NCI-H2029 treated with DMSO at 0.1 percent for 48 hours (cell line): Measurements from ENCODE around the gene RASA2.
"Not testable (repeated sequence)": the region's sequence is repeated elsewhere in the genome, so short reads cannot be mapped to it uniquely, and the experiment has no call there.

ENCODE experiments used
- DNase-seq: peaks from one replicate; lab custom pipeline; 2025; lab: John Stamatoyannopoulos, UW

The RASA2 gene

DNA sequence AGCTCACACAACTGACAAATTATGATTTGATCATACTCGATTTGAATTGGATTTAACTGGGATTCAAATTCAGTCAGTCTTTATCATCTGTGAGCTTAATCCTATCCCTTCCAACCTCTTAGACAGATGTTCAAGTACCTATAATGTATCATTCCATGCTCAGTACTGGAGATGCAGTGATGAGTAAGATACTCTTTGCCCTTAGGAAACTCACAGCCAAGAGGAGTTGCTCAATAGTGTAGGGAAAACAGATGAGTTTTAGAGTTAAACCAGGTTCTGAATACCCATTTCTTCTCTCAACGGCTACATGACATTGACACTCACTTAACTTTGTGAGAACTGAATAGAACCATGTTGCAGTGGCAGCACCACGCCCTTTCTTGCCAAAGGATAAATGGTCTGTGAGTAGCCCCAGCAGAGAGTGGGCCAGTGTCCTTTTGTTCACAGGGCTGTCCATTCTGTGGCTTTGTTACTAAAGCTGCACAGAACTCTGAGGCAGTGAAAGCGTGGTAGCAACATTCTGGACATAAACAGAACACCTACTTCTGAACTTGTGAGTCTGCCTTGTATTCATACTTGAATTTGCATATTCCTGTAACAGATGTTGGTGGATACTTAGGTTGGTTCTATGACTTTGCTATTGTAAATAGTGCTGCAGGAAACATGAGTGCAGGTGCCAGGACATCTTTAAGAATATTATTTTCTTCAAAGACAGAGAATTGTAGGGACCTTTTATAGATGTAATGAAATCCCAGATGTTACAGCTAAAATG is 91.6 kb downstream of the RASA2 start:
- no peak for DNase-seq

DNA sequence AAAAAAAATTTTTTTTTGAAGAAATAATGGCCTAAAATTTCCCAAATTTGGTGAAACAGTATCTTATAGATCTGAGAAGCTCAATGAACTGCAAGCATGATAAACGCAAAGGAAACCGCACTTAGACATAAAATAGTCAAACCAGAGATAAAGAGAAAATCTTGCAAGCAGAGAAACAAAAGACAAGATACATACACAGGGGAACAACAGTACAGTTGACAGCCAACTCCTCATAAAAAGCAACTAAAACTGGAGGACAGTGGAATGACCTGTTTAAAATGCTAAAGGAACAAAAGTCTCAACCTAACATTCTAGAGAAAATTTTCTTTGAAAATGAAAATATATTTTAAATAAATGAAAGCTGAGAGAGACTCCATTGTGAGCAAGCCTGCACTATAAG is 107.5 kb downstream of the RASA2 start:
- no peak for DNase-seq

DNA sequence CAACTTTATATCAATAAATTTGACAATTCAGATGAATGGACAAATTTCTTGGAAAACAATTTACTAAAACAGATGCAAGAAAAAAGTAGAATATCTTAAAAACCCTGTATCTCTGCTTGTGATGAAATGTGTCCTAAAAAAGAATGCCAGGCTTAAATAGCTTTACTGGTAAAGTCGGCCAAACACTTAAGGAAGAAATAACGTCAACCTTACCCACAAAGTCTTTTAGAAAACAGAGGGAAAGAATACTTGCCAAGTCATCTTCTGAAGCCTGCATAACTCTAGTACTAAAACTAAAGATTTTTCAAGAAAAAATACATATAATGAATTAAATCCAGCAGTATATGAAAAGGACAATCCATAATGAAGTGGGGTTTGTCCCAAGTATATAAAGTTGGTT is 111.1 kb downstream of the RASA2 start:
- no peak for DNase-seq

DNA sequence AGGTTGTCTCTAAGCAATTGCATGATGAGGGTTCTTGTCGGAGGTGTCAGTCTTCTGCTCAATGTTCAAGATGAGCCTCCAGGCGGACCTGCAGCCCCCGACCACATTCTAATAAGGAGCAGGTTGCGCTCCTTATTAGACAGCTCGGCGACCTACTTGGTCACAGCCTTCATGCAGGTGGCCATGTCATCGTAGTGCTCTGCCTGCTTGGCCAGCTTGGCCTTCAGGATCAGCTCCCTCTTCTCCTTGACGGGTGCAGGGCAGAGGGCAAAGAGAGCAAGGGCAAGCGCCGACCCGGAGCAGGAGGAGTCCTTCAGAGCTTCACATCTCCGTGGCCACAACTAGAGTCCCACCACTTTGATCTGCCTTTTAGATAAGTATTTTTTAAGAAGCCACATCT is 113.5 kb downstream of the RASA2 start:
- DNase-seq = no peak

DNA sequence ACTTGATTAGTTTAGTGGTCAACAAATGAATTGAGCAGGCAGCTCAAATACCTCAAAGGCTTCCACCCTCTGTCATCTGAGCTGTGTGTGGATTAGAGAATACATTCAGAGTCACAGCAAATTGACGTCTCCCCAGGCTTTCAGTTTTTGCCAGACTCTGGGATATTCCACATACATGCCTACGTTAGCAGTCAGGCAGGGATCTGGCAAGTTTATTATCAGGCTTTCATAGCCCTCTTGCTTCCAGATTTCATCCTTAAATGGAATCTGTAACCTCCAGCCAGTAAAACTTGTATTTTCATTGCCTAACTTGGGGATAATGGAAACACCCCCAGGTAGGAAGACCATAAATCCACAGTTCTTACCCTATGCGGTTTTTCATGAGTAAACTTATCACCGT is 115.9 kb downstream of the RASA2 start:
- no peak for DNase-seq

DNA sequence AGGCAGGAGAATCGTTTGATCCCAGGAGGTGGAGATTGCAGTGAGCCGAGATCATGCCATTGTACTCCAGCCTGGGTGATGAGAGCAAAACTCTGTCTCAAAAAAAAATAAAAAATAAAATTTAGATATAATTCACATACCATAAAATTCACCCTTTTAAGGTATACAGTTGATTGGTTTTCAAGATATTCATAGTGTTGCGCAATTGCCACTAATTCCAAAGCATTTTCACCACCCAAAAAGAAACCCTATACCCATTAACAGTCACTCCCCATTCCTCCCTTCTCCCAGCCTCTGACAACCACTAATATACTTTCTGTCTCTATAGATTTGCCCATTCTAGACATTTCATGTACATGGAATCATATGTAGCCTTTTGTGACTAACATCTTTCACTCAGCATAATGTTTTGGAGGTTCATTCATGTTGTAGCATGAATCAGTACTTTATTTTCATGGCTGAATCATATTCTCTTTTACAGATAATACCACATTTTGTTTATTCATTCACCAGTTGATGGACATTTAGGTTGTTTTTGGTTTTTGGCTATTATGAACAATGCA is 116.7 kb downstream of the RASA2 start:
- no peak for DNase-seq

DNA sequence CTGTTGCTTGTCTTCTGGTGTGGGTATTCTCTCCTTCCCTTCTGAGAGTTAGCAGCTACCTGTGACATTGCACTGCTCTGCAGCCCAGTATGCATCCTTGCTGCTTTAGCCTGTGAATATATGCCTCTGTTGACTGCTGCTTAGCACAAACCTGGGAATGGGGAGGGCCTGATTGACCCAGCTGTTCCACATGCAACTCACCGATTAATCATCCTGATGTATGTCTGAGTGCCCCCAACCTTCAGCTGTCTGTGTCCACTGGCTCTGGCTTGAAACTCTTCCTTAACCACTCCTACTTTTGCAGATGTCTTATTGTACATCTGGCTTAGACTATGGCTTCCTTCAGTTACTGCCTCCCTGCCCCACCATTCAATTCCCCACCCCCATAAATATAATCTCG is 119.1 kb downstream of the RASA2 start:
- DNase-seq = no peak

DNA sequence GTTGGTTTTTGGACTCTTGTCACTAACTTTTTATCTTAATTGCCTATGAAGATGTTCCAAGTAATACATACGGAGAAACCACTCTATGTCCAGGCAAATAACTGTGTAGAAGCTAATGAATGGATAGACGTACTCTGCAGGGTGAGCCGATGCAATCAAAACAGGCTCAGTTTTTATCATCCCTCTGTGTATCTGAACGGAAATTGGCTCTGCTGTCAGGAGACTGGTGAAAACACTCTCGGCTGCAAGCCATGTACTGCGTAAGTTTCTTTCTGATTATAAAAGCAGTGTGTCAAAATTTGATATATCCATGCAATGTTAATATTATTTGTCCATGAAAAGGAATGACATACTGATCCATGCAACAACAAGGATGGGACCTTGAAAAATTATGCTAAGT is 121.6 kb downstream of the RASA2 start:
- DNase-seq = no peak

DNA sequence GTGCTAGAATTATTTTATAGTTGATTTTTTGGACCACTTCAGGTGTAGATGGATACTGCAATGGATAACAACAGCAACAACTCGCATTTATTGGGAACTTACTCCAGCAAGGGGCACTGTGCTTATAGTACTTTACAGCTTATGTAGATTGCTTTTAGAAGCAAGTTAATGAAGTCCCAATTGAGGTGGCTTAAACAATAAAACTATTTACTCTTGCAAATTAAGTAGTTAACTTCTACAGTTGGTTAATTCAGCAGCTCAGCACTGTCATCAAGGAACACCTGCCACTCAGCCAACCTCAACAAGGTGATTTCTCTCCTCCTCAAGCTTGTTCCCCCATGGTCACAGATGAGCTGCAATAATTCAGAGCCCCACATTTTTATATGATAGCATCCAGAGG is 124.1 kb downstream of the RASA2 start:
- no peak for DNase-seq

DNA sequence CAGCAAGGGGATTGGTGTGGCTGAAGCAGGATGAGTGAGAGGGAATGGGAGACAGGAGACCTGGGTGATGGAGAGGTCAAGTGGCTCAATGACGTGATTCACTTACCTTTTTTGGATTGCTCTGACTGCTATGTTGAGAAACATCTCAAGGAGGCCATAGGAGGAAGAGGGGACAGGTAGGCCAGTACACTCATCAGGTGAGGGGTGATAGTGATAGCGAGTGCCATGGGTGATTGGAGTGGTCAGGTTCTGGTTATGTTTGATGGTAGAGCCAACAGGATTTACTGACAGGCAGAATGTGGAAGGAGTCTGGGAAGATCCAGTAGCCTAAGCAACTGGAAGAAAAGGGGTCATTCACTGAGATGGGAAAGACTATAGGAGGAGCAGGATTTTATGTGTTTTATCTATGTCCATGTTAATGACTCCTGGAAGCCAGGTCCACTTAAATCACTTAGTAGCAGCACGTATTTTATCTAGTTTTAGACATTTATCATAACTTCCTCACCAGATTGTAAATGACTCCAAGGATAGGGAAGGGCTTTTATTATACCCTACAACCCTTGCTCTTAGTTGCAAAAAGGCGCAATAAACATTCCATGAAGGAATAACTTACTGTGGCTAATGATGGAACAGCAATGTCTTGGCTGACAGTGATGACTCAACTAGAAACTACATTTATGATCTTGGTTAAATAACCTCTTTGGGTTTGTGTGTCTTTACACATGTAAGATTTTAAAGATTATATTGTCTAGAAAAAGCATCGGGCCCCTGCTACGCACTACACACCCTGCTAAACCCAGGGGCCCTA is 131.5 kb downstream of the RASA2 start:
- no peak for DNase-seq

DNA sequence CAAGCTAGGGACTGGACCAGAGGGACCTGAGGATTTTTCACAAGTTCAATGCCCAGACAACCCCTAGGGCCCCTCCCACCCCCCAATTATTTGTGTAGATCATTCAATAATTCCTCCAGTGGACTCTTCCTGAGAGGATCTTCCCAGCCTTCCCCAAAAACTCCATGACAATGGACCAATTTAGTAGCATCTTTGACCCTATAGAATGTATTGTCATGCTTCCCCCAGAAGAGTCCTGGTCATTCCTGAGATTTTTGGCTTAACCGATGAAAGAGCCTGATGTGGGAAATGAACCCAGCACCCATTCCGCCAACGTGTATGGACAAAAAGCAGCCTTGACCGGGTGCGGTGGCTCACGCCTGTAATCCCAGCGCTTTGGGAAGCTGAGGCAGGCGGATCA is 132.1 kb downstream of the RASA2 start:
- no peak for DNase-seq

DNA sequence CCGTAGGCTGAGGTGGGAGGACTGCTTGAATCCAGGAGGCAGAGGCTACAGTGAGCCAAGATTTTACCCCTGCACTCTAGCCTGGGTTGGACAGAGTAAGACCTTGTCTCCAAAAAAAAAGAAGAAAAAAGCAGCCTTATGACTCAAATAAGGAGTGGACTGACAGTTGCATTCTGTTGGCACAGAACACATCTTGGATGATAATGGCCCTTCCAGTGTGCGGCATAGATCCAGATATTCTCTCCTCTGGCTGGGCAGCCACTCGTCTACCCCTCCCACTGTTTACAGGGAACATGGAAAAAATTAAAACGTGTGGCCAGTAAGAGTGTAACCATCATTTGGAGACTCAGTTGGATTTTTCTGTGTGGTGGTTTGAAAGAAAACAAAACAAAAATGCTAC is 132.6 kb downstream of the RASA2 start:
- DNase-seq = no peak

DNA sequence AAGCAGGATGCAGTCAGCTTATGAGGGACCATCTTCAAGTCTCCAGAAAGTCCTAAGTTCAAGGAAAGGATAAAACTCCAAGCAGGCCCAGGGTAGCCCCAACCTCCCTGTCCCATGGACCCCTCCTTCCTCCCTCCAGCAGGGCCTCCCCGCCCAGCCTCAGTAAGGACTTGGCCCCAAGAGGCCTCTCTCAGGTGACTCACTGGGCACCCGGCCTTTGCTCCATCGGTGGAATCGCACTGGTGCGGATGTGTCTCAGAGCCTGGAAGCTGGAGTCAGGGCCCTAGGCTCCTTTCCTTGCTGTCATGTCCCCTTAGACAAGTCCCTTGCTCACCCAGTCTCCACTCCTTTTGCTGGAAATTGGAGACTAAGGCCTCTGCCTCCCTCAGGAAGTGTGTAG is 136.9 kb downstream of the RASA2 start:
- DNase-seq = no peak

DNA sequence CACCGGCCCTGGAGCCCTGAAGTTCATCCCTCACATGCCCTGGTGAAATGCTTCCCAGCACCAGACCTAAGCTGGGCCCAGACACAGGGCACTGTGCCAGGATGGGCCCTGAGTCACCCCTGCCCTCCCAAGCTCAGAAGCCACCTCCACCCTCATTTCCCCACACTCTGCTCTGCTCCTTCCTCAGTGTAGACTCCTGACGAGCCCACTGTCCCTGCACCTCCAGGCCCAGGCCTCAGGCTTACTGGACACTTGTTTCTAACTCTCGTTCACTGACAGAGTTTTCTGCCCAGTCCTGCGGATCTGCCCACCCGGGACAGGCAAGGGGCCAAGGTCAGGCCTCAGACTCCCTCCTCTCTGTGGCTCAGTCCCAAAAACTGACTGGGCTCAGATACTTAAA is 138.7 kb downstream of the RASA2 start:
- DNase-seq = no peak

DNA sequence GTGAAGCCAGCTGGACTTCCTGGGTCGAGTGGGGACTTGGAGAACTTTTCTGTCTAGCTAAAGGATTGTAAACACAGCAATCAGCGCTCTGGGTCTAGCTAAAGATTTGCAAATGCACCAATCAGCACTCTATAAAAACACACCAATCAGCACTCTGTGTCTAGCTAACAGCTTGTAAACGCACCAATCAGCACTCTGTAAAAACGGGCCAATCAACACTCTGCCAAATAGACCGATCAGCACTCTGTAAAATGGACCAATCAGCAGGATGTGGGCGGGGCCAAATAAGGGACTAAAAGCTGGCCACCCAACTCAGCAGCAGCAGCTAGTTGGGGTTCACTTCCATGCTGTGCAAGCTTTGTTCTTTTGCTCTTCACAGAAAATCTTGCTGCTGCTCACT is 141.5 kb downstream of the RASA2 start:
- not testable (repeated sequence) for DNase-seq

DNA sequence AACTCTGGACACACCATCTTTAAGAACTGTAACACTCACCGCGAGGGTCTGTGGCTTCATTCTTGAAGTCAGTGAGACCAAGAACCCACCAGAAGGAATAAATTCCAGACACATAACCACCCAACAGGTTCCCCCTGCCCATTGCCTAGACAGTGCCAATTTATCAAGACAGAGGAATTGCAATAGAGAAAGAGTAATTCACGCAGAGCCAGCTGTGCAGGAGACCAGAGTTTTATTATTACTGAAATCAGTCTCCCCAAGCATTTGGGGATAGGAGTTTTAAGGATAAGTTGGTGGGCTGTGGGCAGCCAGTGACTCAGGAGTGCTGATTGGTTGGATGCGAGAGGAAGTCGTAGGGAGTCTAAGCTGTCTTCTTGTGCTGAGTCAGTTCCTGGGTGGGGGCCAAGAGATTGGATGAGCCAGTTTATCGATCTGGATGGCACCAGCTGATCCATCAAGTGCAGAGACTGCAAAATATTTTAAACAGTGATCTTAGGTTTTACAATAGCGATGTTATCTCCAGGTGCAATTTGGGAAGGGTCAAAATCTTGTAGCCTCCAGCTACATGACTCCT is 142.1 kb downstream of the RASA2 start:
- not testable (repeated sequence) for DNase-seq

DNA sequence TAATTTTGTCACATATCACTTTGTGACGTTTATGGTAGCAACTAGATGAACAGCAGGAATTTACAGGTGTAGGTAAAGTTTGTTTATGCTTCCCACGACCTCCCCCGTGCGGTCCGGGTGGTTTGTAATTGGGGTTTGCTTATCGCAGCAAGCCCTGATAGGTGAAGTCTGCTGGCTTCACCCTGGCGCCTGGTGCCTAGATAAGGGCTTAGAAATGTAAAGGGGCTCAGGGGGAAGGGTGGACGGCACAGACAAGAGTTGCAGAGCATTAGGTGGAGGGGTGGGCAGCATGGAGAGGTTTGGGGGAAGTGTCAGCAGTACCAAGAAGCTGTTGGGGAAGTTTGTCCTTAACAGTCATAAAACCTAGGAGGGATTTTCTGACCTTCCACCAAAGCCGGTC is 143.1 kb downstream of the RASA2 start:
- no peak for DNase-seq

DNA sequence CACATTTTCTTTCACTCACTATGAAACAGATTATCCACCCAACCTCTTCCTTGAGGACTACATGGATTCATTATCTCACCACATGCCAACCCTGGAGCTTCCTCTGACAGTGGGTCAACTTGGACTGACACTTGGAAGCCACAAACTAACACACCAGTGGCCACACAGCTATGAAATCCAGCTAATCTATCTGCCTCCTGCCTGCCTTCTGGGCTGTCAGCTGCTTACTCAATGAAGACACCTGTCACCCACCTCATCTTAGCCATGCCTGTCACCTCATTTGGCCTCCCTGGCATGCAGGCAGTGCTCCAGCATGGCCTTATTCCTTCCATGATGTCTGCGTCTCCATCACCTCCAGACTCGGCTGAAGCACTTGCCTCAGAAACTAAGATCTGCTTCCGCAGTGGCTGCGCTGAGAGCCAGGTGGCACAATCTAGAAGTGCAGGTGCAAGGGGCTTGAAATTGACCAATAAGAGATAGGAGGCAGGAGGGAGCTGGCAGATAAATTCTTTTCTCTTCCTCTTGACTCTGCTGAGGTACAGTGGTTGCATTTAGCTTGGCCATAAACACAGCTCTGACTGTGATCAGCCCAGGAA is 146.1 kb downstream of the RASA2 start:
- DNase-seq = no peak

DNA sequence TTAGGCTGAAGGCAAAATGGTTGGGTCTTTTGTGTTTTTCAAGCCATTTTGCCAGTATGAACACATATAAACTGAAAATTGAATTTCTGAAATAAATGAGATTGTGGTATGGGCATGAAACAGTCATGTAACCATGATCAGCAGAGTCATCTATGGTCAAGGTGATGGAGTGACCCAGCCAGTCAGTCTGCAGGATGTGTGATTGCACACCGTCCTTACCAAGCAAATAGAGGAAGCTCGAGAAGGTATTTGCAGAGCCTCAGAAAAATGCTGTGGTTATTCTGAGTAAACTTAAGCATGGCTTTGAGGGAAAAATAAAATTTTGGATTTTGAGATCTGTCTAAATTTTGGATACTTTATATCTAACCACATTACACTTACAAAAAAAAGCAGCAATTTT is 155.4 kb downstream of the RASA2 start:
- no peak for DNase-seq

DNA sequence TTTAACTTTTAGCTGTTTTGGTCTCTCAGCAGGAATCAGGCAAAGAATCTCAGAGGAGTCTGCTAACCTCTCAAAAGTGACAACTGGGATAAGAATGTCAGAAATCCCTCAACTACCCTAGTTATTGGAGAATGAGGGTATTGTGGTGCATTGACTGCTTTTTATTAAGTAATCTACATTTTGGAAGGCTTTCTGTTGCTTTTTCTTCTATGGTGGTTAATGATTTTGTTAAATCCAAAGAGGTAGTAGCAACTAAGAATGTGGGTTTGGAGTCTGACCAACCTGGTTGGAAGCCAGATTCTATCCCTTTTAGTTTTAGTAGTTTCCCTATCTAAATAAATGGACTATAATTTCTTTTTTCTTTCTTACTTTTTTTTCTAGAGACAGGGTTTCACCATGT is 156.6 kb downstream of the RASA2 start:
- DNase-seq = no peak

DNA sequence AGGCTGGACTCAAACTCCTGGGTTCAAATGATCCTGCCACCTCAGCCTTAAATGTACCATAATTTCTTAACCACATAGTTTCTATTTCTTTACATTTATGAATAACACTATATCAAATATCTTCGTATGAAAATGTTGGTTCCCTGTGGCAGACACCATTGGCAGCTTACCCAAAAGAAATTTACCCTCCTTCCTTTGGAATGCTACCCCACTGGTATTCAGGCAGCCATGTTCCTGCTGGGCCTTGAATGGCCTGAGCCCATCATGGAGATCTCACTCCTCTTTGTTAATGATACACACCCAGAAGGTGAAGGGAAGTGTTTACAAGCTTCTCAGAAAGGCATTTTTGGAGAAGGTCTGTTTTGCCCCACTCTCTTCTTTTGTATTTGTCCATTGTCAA is 157.0 kb downstream of the RASA2 start:
- DNase-seq = no peak

DNA sequence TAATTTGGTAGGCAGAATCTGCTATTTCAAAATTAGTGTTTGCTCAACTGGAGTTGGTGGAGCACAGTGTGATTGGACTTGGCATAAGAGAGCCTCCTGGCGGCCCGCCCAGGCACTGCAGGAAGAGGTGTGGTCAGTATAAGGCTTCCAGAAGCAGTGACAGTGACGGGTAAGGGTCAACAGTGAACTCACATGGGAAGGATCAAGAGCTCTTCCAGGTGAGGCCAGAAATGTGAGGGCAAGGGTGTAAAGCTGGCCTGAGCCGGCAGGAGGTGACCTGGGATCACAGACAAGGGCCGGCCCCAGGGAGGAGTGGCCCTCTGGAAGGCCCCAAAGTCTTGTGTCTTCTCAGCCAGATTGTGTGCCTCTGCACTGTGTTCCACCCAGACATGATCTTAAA is 158.1 kb downstream of the RASA2 start:
- DNase-seq = peak; percentile 46
